Measurements from ENCODE around the gene CACNA2D2.

CACNA2D2 gene

GRCh38 chr3:50455161-50456018 lies 48.0 kb downstream of the CACNA2D2 start:
- POLR2A ChIA-PET: no interaction called here
- CTCF ChIA-PET: interaction anchor here (0.9 kb wide), 1 partner anchor 20 kb away, joined by 3 read pairs; no protein-coding TSS in a partner anchor
- H3K4me3 ChIP-seq (ENCODE audit: low read depth, low read length): no peak overlapping the region
- TF ChIP-seq, protein P1, sequence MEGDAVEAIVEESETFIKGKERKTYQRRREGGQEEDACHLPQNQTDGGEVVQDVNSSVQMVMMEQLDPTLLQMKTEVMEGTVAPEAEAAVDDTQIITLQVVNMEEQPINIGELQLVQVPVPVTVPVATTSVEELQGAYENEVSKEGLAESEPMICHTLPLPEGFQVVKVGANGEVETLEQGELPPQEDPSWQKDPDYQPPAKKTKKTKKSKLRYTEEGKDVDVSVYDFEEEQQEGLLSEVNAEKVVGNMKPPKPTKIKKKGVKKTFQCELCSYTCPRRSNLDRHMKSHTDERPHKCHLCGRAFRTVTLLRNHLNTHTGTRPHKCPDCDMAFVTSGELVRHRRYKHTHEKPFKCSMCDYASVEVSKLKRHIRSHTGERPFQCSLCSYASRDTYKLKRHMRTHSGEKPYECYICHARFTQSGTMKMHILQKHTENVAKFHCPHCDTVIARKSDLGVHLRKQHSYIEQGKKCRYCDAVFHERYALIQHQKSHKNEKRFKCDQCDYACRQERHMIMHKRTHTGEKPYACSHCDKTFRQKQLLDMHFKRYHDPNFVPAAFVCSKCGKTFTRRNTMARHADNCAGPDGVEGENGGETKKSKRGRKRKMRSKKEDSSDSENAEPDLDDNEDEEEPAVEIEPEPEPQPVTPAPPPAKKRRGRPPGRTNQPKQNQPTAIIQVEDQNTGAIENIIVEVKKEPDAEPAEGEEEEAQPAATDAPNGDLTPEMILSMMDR (IDR thresholded peaks at IDR 0.05; ENCODE audit: insufficient read depth, low read length, missing control alignments): no peak
- no peak for DNase-seq (ENCODE audit: low read depth, low spot score)

DNA sequence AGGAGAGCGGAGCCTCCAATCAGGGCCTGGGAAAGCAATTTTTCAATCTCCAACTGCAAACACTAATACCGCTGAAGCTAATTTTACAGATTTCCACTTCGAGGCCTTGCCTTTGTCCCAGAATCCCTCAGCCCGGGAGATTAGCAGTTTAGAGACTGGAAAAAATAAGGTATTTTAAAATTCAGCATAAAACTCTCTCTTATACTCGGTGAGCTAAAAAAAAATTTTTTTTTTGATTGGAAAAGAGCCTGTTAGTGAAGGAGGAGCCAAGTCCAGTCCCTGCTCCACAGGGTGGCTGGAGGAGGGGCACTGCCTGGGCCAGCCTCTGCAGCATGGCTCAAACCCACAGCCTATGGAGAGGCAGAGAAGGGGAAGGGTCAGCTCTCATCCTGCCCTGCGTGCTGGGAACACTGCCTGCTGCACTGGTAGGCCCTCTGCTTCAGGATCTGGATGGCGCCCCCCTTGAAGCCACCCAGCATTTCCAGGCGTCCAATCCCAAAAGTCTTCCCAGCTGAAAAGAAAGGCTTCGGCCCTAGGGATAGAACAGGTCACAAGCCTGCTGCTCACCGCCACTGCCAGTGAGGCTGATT lies 48.9 kb downstream of the CACNA2D2 start:
- DNase-seq (ENCODE audit: low read depth, low spot score): no peak
- TF ChIP-seq, protein P1 (IDR thresholded peaks at IDR 0.05; ENCODE audit: insufficient read depth, low read length, missing control alignments): no peak
- ChIA-PET CTCF (interaction anchor here (0.9 kb wide), 1 partner anchor 19 kb away, joined by 3 read pairs; no protein-coding TSS in a partner anchor), POLR2A (no interaction called here)
- no peak overlapping the region for H3K4me3 ChIP-seq (ENCODE audit: low read depth, low read length)

- no peak overlapping the region for H3K4me3 ChIP-seq (ENCODE audit: low read depth, low read length)
- CTCF ChIA-PET: no interaction called here
- TF ChIP-seq, protein P1 (IDR thresholded peaks at IDR 0.05; ENCODE audit: insufficient read depth, low read length, missing control alignments): no peak
- no peak for DNase-seq (ENCODE audit: low read depth, low spot score)
- POLR2A ChIA-PET: no interaction called here
Measured at GRCh38 chr3:50453907-50454306, 49.5 kb downstream of the CACNA2D2 start.

DNA sequence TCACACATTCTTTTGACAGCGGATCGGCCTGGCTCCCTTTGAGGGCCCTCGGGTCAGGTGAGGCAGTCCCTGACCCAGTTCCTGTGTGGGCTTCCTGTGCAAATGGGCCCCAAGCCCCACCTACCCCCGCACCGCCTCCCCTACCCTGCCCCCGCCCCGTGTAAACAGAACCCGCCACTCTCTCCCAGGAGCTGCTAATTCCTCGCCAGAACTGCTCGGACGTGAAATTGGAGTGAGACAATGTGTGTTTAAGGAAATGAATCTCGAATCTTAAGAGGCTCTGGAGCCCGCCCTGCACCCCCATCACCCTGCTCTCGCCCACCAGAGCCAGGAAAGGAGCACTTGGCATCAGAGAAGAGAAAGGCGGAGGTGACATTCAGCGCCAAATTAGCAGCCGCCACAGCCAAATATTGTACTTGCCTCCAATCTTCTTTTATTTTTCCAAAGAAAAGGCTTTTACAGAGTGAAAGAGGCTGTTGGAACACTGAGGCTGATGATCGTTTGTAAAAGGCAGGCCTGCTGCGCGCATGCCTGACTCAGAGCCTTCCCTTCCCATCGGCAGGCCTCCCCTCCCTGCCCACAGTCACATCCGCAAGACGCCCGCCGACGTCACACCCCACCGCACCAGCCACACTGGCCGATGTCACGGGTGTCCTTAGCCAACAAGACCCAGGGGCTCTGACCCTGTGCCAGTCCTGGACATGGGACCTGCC lies 53.1 kb downstream of the CACNA2D2 start:
- H3K4me3 ChIP-seq (ENCODE audit: low read depth, low read length): no peak overlapping the region
- ChIA-PET POLR2A (no interaction called here), CTCF (no interaction called here)
- no peak for DNase-seq (ENCODE audit: low read depth, low spot score)
- TF ChIP-seq, protein P1 (IDR thresholded peaks at IDR 0.05; ENCODE audit: insufficient read depth, low read length, missing control alignments): no peak

DNA sequence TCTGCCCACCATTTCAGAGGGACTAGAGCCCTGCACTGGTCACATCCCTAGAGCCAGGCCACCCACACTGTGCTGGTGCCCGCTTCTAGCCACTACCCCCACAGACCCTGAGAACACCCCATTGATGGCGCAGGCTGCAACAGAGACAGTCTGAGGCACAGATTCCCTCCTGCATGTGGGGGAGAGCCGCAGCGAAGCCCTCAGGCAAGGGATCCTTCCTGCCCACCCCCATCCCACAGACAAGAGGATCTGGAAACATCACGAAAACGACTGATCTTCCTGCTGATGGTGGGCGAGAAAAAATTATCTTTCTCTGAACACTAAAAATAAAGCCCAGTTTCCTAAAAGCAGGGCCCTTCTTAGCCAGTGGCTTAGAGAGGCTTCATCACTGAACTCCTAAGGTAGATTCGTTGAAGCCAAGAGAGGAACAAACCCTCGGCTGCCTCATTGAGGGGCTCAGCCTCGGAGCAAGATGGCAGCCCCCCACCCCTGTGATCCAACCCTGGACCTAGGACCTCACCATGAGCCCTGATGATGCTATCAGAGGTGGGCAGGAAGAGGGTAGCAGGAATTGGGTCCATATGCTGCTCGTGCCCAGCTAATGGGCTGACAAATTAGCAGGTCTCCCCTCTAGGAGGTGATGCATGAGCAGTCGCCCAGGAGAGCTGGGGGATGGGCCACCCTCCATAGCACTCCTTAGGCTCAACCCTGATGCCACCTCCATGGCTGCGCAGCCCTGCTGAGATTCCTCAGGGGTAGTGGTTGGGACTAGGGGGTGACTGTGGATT lies 54.5 kb downstream of the CACNA2D2 start:
- TF ChIP-seq, protein P1 (IDR thresholded peaks at IDR 0.05; ENCODE audit: insufficient read depth, low read length, missing control alignments): no peak
- ChIA-PET CTCF (no interaction called here), POLR2A (no interaction called here)
- no peak for DNase-seq (ENCODE audit: low read depth, low spot score)
- no peak overlapping the region for H3K4me3 ChIP-seq (ENCODE audit: low read depth, low read length)
